ENCODE measurements around the gene SLC26A2. TPM values are rescaled to one million over a fixed set of nuclear protein-coding genes. Genes with fewer than 3 reads are reported as not detected.

Gene SLC26A2
- total RNA-seq (160 TPM in 2 replicates), polyA plus RNA-seq (33.7 and 45.7 TPM in 2 replicates)

- H3K27me3 ChIP-seq: no peaks in the 10 kb centered on the region
These were observed at the start of gene SLC26A2 for GRCh38 chr5:149960272-149961185. TSS of gene SLC26A2 (plus strand) at chr5:149960758. CDS start at chr5:149977653, 16,895 bp downstream.

GRCh38 chr5:149911031-149911430 is 49.5 kb upstream of the SLC26A2 start:
- 83% methylated on average over 1 of the region's 1 CpG for WGBS (ENCODE audit: low lambda C conversion rate, missing lambda C conversion rate)
- Histone ChIP-seq H3K36me3 (replicated peaks; ENCODE audit: insufficient read depth, low read depth) (no peaks in the 10 kb centered on the region), H2AFZ (no peak overlapping the region), H3K4me2 (no peak overlapping the region), H3K4me1 (ENCODE audit: insufficient read depth) (peaks cover 23% of the 10 kb centered on the region), H3K27me3 (no peaks in the 10 kb centered on the region), H3K4me3 (no peak overlapping the region), H4K20me1 (ENCODE audit: insufficient read depth, poor library complexity, severe bottlenecking) (no peaks in the 10 kb centered on the region), H3K79me2 (no peaks in the 10 kb centered on the region), H3K9me2 (replicated peaks; ENCODE audit: insufficient read depth) (no peaks in the 10 kb centered on the region), H3K9me3 (ENCODE audit: low read depth) (no peaks in the 10 kb centered on the region), H3K27ac (no peak overlapping the region)
- no peak for DNase-seq (ENCODE audit: low spot score)
- TF ChIP-seq EZH2 (IDR thresholded peaks at IDR 0.05; ENCODE audit: borderline replicate concordance): no peak
- TF ChIP-seq, protein P1, sequence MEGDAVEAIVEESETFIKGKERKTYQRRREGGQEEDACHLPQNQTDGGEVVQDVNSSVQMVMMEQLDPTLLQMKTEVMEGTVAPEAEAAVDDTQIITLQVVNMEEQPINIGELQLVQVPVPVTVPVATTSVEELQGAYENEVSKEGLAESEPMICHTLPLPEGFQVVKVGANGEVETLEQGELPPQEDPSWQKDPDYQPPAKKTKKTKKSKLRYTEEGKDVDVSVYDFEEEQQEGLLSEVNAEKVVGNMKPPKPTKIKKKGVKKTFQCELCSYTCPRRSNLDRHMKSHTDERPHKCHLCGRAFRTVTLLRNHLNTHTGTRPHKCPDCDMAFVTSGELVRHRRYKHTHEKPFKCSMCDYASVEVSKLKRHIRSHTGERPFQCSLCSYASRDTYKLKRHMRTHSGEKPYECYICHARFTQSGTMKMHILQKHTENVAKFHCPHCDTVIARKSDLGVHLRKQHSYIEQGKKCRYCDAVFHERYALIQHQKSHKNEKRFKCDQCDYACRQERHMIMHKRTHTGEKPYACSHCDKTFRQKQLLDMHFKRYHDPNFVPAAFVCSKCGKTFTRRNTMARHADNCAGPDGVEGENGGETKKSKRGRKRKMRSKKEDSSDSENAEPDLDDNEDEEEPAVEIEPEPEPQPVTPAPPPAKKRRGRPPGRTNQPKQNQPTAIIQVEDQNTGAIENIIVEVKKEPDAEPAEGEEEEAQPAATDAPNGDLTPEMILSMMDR (IDR thresholded peaks at IDR 0.05; ENCODE audit: poor library complexity): no peak
- no peak for TF ChIP-seq EZH2phosphoT487 (IDR thresholded peaks at IDR 0.05; ENCODE audit: low read depth, severe bottlenecking, unreplicated experiment)

More at GRCh38 chr5:149960272-149961185, at the start of gene SLC26A2:
- peaks cover 44% of the 10 kb centered on the region for H3K79me2 ChIP-seq
- no peaks in the 10 kb centered on the region for H3K9me2 ChIP-seq (replicated peaks; ENCODE audit: insufficient read depth)
- H3K4me3 ChIP-seq: peak within 1 kb of the TSS; percentile 48
- H3K4me2 ChIP-seq: peak within 1 kb of the TSS; percentile 92
- peak; percentile 98 for DNase-seq (ENCODE audit: low spot score)
- WGBS (ENCODE audit: low lambda C conversion rate, missing lambda C conversion rate): under 1% methylated on average over 83 of the region's 84 CpGs
- no peaks in the 10 kb centered on the region for H3K36me3 ChIP-seq (replicated peaks; ENCODE audit: insufficient read depth, low read depth)
- H2AFZ ChIP-seq: peak within 1 kb of the TSS; percentile 22
- peak within 1 kb of the TSS; percentile 96 for H3K27ac ChIP-seq
- H3K4me1 ChIP-seq (ENCODE audit: insufficient read depth): peaks cover 10% of the 10 kb centered on the region
- H4K20me1 ChIP-seq (ENCODE audit: insufficient read depth, poor library complexity, severe bottlenecking): peaks cover under 1% of the 10 kb centered on the region
- no peak for TF ChIP-seq EZH2phosphoT487 (IDR thresholded peaks at IDR 0.05; ENCODE audit: low read depth, severe bottlenecking, unreplicated experiment)
- TF ChIP-seq EZH2 (IDR thresholded peaks at IDR 0.05; ENCODE audit: borderline replicate concordance): no peak
- TF ChIP-seq, protein P1 (IDR thresholded peaks at IDR 0.05; ENCODE audit: poor library complexity): no peak
- H3K9me3 ChIP-seq (ENCODE audit: low read depth): no peaks in the 10 kb centered on the region

- DNase-seq (ENCODE audit: low spot score): no peak
- no peaks in the 10 kb centered on the region for H3K36me3 ChIP-seq (replicated peaks; ENCODE audit: insufficient read depth, low read depth)
- peaks cover 25% of the 10 kb centered on the region for H3K4me1 ChIP-seq (ENCODE audit: insufficient read depth)
- no peak overlapping the region for H3K4me3 ChIP-seq
- H4K20me1 ChIP-seq (ENCODE audit: insufficient read depth, poor library complexity, severe bottlenecking): no peaks in the 10 kb centered on the region
- no peaks in the 10 kb centered on the region for H3K79me2 ChIP-seq
- 85% methylated on average over 3 of the region's 3 CpGs for WGBS (ENCODE audit: low lambda C conversion rate, missing lambda C conversion rate)
- H3K27me3 ChIP-seq: no peaks in the 10 kb centered on the region
- H2AFZ ChIP-seq: no peak overlapping the region
- H3K4me2 ChIP-seq: no peak overlapping the region
- H3K9me3 ChIP-seq (ENCODE audit: low read depth): no peaks in the 10 kb centered on the region
- no peaks in the 10 kb centered on the region for H3K9me2 ChIP-seq (replicated peaks; ENCODE audit: insufficient read depth)
- peak overlapping the region; percentile 67 for H3K27ac ChIP-seq
- TF ChIP-seq, protein P1 (IDR thresholded peaks at IDR 0.05; ENCODE audit: poor library complexity): no peak
- TF ChIP-seq EZH2phosphoT487 (IDR thresholded peaks at IDR 0.05; ENCODE audit: low read depth, severe bottlenecking, unreplicated experiment): no peak
- no peak for TF ChIP-seq EZH2 (IDR thresholded peaks at IDR 0.05; ENCODE audit: borderline replicate concordance)
These were observed 48.2 kb upstream of the SLC26A2 start for GRCh38 chr5:149912226-149912871.
